Cardiac muscle cell (in vitro differentiated cells and primary cell): ENCODE data around the gene COL4A2. TPM values are rescaled to one million over a fixed set of nuclear protein-coding genes. Genes with fewer than 3 reads are reported as not detected.

Experiments used
- DNase-seq, 2 donors: peaks; one replicate each; pipeline versions ENCODE4 v3.0.0 to v3.0.0-alpha.2; 2010 to 2017; ENCODE audit warnings: low read depth in 1 of 2, low spot score in 1 of 2
- H3K27ac ChIP-seq: fragments of 200-600 bp; sonication (generic); 2 replicates; pipeline ENCODE4 v1.5.1; 2016
- H3K27me3 ChIP-seq: fragments of 200-600 bp; sonication (generic); 2 replicates; pipeline ENCODE4 v1.6.0; 2016; ENCODE audit warnings: control low read depth
- H3K36me3 ChIP-seq: fragments of 200-600 bp; sonication (generic); 2 replicates; pipeline ENCODE4 v1.5.1; 2016; ENCODE audit warnings: control low read depth
- H3K4me1 ChIP-seq: fragments of 200-600 bp; sonication (generic); 2 replicates; pipeline ENCODE4 v1.8.1; 2017; ENCODE audit warnings: low read depth, mild to moderate bottlenecking, mixed run types
- H3K4me3 ChIP-seq: fragments of 200-600 bp; sonication (generic); 2 replicates; pipeline ENCODE4 v1.5.1; 2016; ENCODE audit warnings: mild to moderate bottlenecking
- H3K9me3 ChIP-seq: fragments of 200-600 bp; sonication (generic); 2 replicates; pipeline ENCODE4 v1.5.1; 2017; ENCODE audit warnings: low read depth, mild to moderate bottlenecking, control low read depth
- CTCF ChIP-seq: IDR thresholded peaks from 2 replicates; pipeline ENCODE4 v1.5.1; 2012; ENCODE audit warnings: low read depth, mild to moderate bottlenecking, low read length
- polyA plus RNA-seq: library from polyadenylated mRNA; unstranded; fragments of >200 nt; fragmentation: Nextera tagmentation; extraction: Ambion mirVana; gene quantifications from 2 replicates; pipeline ENCODE4 v1.2.1, GENCODE V29; 2016
- total RNA-seq: library from RNA; depleted of rRNA; stranded (reverse); fragments of >200 nt; gene quantifications from 2 replicates; pipeline ENCODE4 v1.2.3, GENCODE V29; 2016

COL4A2 gene
- total and polyA plus RNA-seq, 2 experiments from 2014 or later: 184 to 516 TPM

- no peaks in the 10 kb centered on the region for H3K9me3 ChIP-seq
- no peak overlapping the region for H3K4me3 ChIP-seq
- no peak overlapping the region for H3K27ac ChIP-seq
- TF ChIP-seq CTCF: no peak
- DNase-seq: no peak
- H3K36me3 ChIP-seq: no peaks in the 10 kb centered on the region
- no peaks in the 10 kb centered on the region for H3K27me3 ChIP-seq
- no peaks in the 10 kb centered on the region for H3K4me1 ChIP-seq
Measured at GRCh38 chr13:110297766-110298504, 9.1 kb upstream of the COL4A2 start.

GRCh38 chr13:110298505-110299282, 8.4 kb upstream of the COL4A2 start:
- Histone ChIP-seq H3K4me1 (no peaks in the 10 kb centered on the region), H3K9me3 (no peaks in the 10 kb centered on the region), H3K4me3 (no peak overlapping the region), H3K36me3 (no peaks in the 10 kb centered on the region), H3K27ac (no peak overlapping the region), H3K27me3 (no peaks in the 10 kb centered on the region)
- no peak for TF ChIP-seq CTCF
- peak in 1 of 2 donors; percentile 72 for DNase-seq

- Histone ChIP-seq H3K36me3 (no peaks in the 10 kb centered on the region), H3K9me3 (no peaks in the 10 kb centered on the region), H3K27ac (no peak overlapping the region), H3K4me1 (no peaks in the 10 kb centered on the region), H3K4me3 (no peak overlapping the region), H3K27me3 (no peaks in the 10 kb centered on the region)
- no peak for TF ChIP-seq CTCF
- DNase-seq: no peak
Measured at GRCh38 chr13:110299283-110299840, 7.7 kb upstream of the COL4A2 start.

- Histone ChIP-seq H3K4me1 (peaks cover 2% of the 10 kb centered on the region), H3K36me3 (no peaks in the 10 kb centered on the region), H3K27ac (no peak overlapping the region), H3K27me3 (no peaks in the 10 kb centered on the region), H3K9me3 (no peaks in the 10 kb centered on the region), H3K4me3 (no peak overlapping the region)
- no peak for DNase-seq
- TF ChIP-seq CTCF: no peak
Measured at GRCh38 chr13:110300090-110300815, 6.8 kb upstream of the COL4A2 start.

- no peaks in the 10 kb centered on the region for H3K36me3 ChIP-seq
- no peak overlapping the region for H3K27ac ChIP-seq
- no peaks in the 10 kb centered on the region for H3K9me3 ChIP-seq
- no peak overlapping the region for H3K4me3 ChIP-seq
- peaks cover 3% of the 10 kb centered on the region for H3K27me3 ChIP-seq
- TF ChIP-seq CTCF: no peak
- peaks cover 10% of the 10 kb centered on the region for H3K4me1 ChIP-seq
- no peak for DNase-seq
Measured at GRCh38 chr13:110301083-110301482, 6.0 kb upstream of the COL4A2 start.
